Measurements from ENCODE around the gene PER1. TPM values are rescaled to one million over a fixed set of nuclear protein-coding genes. Genes with fewer than 3 reads are reported as not detected.

The PER1 gene
- total RNA-seq, 1 donor from 2014 or later = 13.1 TPM

GRCh38 chr17:8155231-8155995, 3.2 kb upstream of the PER1 start:
- peak overlapping the region; percentile 90 for H3K4me3 ChIP-seq (ENCODE audit: low read depth, low read length)
- no peak for DNase-seq (ENCODE audit: low read depth)
- TF ChIP-seq, protein P1, sequence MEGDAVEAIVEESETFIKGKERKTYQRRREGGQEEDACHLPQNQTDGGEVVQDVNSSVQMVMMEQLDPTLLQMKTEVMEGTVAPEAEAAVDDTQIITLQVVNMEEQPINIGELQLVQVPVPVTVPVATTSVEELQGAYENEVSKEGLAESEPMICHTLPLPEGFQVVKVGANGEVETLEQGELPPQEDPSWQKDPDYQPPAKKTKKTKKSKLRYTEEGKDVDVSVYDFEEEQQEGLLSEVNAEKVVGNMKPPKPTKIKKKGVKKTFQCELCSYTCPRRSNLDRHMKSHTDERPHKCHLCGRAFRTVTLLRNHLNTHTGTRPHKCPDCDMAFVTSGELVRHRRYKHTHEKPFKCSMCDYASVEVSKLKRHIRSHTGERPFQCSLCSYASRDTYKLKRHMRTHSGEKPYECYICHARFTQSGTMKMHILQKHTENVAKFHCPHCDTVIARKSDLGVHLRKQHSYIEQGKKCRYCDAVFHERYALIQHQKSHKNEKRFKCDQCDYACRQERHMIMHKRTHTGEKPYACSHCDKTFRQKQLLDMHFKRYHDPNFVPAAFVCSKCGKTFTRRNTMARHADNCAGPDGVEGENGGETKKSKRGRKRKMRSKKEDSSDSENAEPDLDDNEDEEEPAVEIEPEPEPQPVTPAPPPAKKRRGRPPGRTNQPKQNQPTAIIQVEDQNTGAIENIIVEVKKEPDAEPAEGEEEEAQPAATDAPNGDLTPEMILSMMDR (conservative IDR thresholded peaks at IDR 0.05; ENCODE audit: low read depth, low read length) = no peak

DNA sequence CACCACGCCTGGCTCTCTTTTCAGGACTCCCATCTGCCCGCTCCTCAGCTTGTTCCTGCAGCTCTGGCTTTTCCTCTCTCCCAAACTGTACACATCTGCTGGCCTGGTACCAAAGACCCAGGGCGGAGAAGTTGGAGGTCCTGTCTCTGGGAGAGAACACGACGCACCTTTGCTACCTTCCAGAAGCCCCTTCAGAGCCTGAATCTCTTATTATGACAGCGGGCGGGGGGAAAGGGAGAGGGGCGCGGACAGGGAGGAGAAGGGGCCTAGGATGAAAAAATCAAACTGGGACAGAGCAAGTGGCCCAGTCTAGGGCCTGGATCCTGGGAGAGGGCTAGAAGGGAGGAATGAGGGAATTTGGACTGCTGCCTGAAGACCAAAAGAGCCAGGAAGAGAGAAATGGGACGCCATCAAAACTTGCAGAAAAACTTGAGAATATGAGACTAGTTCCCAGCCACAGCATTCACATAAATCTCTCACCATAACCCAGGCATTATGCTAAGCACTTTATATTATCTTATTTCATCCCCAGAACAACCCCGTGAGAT, 2.5 kb upstream of the PER1 start:
- peak overlapping the region; percentile 90 for H3K4me3 ChIP-seq (ENCODE audit: low read depth, low read length)
- TF ChIP-seq, protein P1 (conservative IDR thresholded peaks at IDR 0.05; ENCODE audit: low read depth, low read length) = no peak
- DNase-seq (ENCODE audit: low read depth) = no peak

DNA sequence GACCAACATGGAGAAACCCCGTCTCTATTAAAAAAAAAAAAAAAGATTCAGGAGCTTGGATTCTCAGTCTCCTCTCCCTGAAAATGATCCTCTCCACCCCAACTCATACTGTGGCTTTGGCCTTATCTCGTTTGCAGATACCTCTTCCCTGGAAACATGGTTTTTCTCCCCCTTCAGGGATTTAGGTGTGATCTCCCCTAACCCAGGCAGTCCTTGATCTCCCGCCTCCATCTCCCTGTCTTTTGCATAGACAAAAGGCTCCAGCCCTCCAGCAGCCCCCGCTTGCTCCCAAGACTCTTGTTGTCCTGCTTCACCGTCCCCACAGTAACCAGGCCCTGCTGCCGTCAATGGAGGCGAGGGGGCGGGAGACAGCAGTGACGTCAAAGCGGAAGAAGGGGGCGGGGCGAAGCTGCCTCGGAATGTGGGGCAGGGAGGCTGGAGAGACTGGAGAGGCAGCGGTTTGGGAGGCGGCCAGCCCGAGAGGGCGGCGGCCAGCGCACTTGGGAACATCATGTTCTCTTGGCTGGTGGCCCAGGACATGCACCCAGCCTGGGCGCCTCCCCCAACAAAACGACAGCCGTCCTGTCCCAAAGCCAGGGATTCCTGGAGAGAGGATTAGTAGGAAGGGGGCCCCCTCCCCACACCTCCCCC, 1.9 kb upstream of the PER1 start:
- TF ChIP-seq, protein P1 (conservative IDR thresholded peaks at IDR 0.05; ENCODE audit: low read depth, low read length) = no peak
- peak; percentile 76 for DNase-seq (ENCODE audit: low read depth)
- H3K4me3 ChIP-seq (ENCODE audit: low read depth, low read length) = peak overlapping the region; percentile 90

- DNase-seq (ENCODE audit: low read depth) = peak; percentile 94
- TF ChIP-seq, protein P1 (conservative IDR thresholded peaks at IDR 0.05; ENCODE audit: low read depth, low read length) = no peak
- H3K4me3 ChIP-seq (ENCODE audit: low read depth, low read length) = peak overlapping the region; percentile 90
Measured at GRCh38 chr17:8153525-8153956, 1.3 kb upstream of the PER1 start.

GRCh38 chr17:8153031-8153451, 837 bp upstream of the PER1 start:
- DNase-seq (ENCODE audit: low read depth) = no peak
- TF ChIP-seq, protein P1 (conservative IDR thresholded peaks at IDR 0.05; ENCODE audit: low read depth, low read length) = no peak
- H3K4me3 ChIP-seq (ENCODE audit: low read depth, low read length) = peak overlapping the region; percentile 93

DNA sequence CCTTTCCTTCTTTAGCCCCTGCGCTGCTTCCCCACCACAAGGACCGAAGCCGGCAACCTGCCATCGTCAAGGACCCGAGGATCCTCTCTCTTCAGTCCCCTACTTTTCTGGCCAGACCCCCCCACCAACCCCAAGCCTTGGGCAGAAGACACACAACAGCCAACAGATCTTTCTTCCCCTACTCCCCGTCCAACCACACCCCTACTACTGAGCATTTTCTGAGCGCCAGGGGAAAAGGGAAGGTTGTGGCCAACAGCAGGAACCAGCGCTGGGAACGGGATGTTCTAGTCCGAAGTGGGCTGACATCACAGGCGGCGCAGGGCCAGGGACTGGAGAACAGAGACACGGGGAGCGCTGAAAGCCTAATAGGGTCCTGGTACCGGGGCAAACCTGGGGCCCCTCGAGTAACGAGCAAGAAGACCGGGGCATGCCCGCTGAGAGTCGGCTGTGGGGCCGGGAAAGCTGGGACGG, 528 bp downstream of the PER1 start:
- peak overlapping the region; percentile 93 for H3K4me3 ChIP-seq (ENCODE audit: low read depth, low read length)
- TF ChIP-seq, protein P1 (conservative IDR thresholded peaks at IDR 0.05; ENCODE audit: low read depth, low read length) = no peak
- no peak for DNase-seq (ENCODE audit: low read depth)

Data from epithelial cell of proximal tubule (primary cell).